ENCODE data around the gene MOV10. TPM values are rescaled to one million over a fixed set of nuclear protein-coding genes. Genes with fewer than 3 reads are reported as not detected.

MOV10 gene
- total and polyA plus RNA-seq, 10 of the 15 experiments (the other 5 are each of a cell fraction or from before 2014, with no cell fraction given): 21.0 to 80.3 (median 49.8) TPM

DNA sequence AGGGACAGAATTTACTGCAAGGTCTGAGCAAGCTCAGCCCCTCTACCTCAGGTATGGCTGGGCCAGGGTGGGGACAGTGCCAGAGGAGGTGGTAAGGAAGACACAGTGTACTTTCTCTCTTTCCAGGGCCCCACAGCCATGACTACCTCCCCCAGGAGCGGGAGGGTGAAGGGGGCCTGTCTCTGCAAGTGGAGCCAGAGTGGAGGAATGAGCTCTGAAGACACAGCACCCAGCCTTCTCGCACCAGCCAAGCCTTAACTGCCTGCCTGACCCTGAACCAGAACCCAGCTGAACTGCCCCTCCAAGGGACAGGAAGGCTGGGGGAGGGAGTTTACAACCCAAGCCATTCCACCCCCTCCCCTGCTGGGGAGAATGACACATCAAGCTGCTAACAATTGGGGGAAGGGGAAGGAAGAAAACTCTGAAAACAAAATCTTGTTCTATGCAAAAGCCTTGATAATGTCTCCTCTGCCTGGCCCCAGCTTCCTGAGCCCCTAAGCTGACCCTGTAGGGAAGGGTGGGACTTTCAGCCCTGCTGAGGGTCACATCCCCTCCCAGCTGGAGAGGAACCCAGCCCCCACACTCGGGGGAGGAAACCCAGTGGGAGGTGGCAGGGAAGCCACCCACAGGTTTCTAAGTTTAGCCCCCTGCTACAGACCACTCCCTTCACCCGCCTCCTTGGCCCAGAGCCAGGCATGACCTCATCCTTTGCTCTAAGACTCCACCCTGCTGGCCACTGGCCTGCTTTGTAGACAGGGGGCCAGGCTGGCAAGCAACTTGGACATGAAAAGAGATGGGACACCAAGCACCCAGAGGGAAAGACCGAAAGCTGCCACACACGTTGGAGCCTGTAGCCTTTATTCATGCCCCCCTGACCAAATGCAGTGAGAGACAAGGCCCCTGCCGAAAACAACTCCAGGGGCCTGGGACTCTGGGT, 26.1 kb downstream of the MOV10 start:
- ChIA-PET SMC1A (ENCODE audit: uncharacterized antibody, unreplicated experiment) (interaction anchor here (0.7 to 1.4 kb wide), 11 partner anchors 13 to 306 kb away, joined by 3 to 4 read pairs (median 3); partner anchors contain the start of gene MOV10), POLR2A (interaction anchor here (0.9 to 2.1 kb wide), 5 partner anchors 14 to 72 kb away, joined by 3 to 7 read pairs (median 4); partner anchors contain the start of genes MOV10 and PPM1J), CTCF (interaction anchor here (0.7 to 5.6 kb wide), 9 partner anchors 15 to 309 kb away, joined by 3 to 48 read pairs (median 6); partner anchors contain the start of gene PPM1J), RAD21 (ENCODE audit: unreplicated experiment) (interaction anchor here (1.3 to 3.3 kb wide), 5 partner anchors 14 to 309 kb away, joined by 3 to 14 read pairs (median 5); partner anchors contain the start of gene PPM1J)
- Histone ChIP-seq H3K9me3 (replicated peaks; ENCODE audit: control insufficient read depth, insufficient read depth, low read length) (no peaks in the 10 kb centered on the region), H3K4me3 (no peak overlapping the region), H3K79me2 (ENCODE audit: control insufficient read depth, insufficient read depth, low read length) (peaks cover 22% of the 10 kb centered on the region), H3K4me1 (ENCODE audit: control insufficient read depth, insufficient read depth, low read length) (peaks cover 28% of the 10 kb centered on the region), H3K36me3 (ENCODE audit: control insufficient read depth in 2 of 2, insufficient read depth in 2 of 2, low read length in 1 of 2) (peaks cover 0 to 23% of the 10 kb centered on the region in 2 experiments; a peak in 3 of 4 replicates), H3K27ac (ENCODE audit: control insufficient read depth, insufficient read depth) (peak overlapping the region; percentile 62), H2AFZ (ENCODE audit: control insufficient read depth, low read depth, low read length) (no peak overlapping the region), H3K27me3 (replicated peaks in 1 of 2; ENCODE audit: control insufficient read depth in 2 of 2, insufficient read depth in 2 of 2, low read length in 1 of 2) (no peaks in the 10 kb centered on the region), H3K4me2 (ENCODE audit: control insufficient read depth, insufficient read depth) (peak overlapping the region; percentile 40), H4K20me1 (ENCODE audit: control insufficient read depth, insufficient read depth) (no peaks in the 10 kb centered on the region), H3K9ac (ENCODE audit: control insufficient read depth, insufficient read depth, low read length) (peak overlapping the region; percentile 37; the same call in 1 of the 2 replicates)
- intact Hi-C loops (cut with micrococcal nuclease; ENCODE audit: unreplicated experiment): no loop called here
- DNase-seq (ENCODE audit: low read depth, low spot score): peak; percentile 65
- peak; percentile 96 for FAIRE-seq
- in situ Hi-C loops (cut with MboI): no loop called here
- WGBS (ENCODE audit: insufficient coverage, insufficient replicate concordance, low lambda C conversion rate, missing lambda C conversion rate): 38% methylated on average over 7 of the region's 7 CpGs
- no TSS peak for BruUV-seq (replicated peaks)
- peak; percentile 73 for ATAC-seq
- TF ChIP-seq MEF2B (IDR thresholded peaks at IDR 0.05; ENCODE audit: partially characterized antibody, poor library complexity, severe bottlenecking) (peak; percentile 88), WRNIP1 (IDR thresholded peaks at IDR 0.05; ENCODE audit: borderline replicate concordance, low read depth, low read length) (no peak), CBX5 (IDR thresholded peaks at IDR 0.05; ENCODE audit: low read depth) (no peak; the same call in 1 of the 2 replicates), EGR1 (IDR thresholded peaks at IDR 0.05; ENCODE audit: borderline replicate concordance in 1 of 2, low read depth in 2 of 2, low read length in 2 of 2) (peak; percentile 15 to 97), ZNF207 (IDR thresholded peaks at IDR 0.05; ENCODE audit: borderline replicate concordance) (no peak), POU2F2 (IDR thresholded peaks at IDR 0.05; ENCODE audit: borderline replicate concordance, low read depth, low read length) (peak; percentile 41; the same call in 1 of the 3 replicates), SRF (IDR thresholded peaks at IDR 0.05; ENCODE audit: low read depth in 2 of 2, low read length in 2 of 2) (no peak), BRCA1 (IDR thresholded peaks at IDR 0.05; ENCODE audit: low read depth, low read length) (no peak), RCOR1 (conservative IDR thresholded peaks at IDR 0.05; ENCODE audit: low read depth, low read length) (no peak), ZBED1 (IDR thresholded peaks at IDR 0.05; ENCODE audit: borderline replicate concordance) (peak; percentile 63; the same call in 1 of the 2 replicates), GATAD2B (conservative IDR thresholded peaks at IDR 0.05; ENCODE audit: low read depth) (no peak), EP300 (IDR thresholded peaks at IDR 0.05; ENCODE audit: borderline replicate concordance in 1 of 2, control insufficient read depth in 1 of 2, low read depth in 2 of 2, low read length in 2 of 2) (no peak), CHD4 (IDR thresholded peaks at IDR 0.05) (no peak), ZBTB4 (CRISPR knock-in tag; IDR thresholded peaks at IDR 0.05) (no peak), HDAC2 (IDR thresholded peaks at IDR 0.05) (no peak), BCL11A (IDR thresholded peaks at IDR 0.05; ENCODE audit: low read depth, low read length) (0 out of 2 replicates have a peak, but pooled peaks have one; percentile 27)

All from GM12878 (cell line).